HG02938 (cell line): ENCODE measurements around the gene GLYATL3.
A peak's percentile ranks its signal among the peaks of the same experiment; 100 is the strongest.

ENCODE experiments used
- ATAC-seq: cut with Tn5 transposase; IDR thresholded peaks from one replicate; pipeline ENCODE4 v1.9.1; 2021; ENCODE audit warnings: mild to moderate bottlenecking, moderate library complexity; ENCODE audit not compliant: unreplicated experiment

Gene GLYATL3

DNA sequence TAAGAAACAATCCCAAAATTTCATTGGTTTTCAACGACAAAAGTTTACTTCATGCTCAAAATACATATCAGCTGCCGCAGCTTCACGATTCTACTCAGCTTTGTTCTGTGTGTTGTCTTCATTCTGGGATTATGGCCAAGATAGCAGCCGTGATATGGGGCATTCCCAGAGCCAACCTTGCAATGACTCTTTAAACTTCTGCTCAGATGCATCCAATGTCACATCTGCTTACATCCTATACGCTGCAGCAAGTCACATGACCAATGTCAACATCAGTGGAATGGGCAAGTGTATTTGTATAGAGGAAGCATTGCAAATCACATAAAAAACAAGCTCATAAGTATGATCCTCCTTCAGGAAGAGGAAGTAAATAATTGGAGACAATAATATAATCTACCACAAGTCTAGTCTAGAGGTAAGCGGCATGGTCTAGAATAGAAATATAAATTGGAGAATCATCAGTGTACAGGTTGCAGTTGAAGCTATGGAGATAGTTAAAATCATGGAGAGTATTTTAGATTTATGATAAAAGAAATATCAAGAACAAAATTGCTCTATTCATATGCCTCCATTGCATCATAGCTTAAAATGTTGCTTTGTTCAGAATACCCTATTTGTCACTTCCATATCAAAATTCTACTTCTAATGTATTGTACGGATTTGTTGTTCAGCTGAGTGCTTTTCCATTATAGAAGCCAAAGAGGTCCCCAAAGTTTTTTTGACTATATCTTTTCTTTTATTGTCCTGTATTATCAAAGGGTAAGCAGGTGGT is 43.5 kb downstream of the GLYATL3 start:
- no peak for ATAC-seq

DNA sequence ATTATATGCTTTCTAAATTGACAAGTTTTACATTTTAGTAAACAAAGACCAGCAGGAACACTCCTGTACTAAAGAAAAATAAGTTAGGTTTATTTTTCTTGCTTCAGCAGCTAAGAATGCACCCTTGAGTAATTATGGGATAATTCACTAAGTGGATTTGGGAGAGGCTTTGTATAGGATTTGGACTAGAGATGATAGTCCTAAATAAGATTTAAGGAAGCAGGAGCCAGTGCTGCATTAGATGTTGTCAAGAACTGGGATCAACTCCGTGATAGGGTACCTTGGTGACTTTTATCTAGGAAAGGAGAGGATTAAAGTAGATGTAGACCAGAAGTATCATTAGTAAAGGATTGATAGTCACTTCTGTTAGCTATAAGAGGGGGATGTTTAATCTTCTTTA is 46.6 kb downstream of the GLYATL3 start:
- ATAC-seq = no peak

DNA sequence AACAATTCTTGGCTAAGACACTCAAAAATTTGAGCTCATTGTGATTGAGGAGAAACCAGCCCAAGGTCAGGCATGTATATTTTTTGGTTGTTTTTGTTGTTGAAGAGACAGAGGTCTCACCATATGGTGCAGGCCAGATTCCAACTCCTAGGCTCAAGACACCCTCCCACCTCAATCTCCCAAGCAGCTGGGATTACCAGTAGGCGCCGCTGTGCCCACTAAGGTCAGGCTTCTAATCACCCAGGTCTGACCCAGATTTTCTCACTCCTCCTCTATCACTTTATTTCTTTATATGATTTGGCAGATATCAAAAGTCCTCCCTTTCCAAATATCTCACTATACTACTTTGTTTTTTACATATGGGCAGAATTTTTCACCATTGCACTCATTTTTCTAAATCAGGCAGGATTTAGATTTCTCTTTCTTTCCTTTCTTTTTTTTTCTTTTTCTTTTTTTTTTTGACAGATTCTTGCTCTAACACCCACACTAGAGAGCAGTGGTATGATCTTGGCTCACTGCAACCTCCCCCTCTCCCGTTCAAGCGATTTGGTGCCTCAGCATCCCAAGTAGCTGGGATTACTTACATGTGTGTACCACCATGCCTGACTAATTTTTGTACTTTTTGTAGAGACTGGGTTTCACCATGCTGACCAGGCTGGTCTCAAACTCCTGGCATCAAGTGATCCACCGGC is 49.0 kb downstream of the GLYATL3 start:
- ATAC-seq = no peak

DNA sequence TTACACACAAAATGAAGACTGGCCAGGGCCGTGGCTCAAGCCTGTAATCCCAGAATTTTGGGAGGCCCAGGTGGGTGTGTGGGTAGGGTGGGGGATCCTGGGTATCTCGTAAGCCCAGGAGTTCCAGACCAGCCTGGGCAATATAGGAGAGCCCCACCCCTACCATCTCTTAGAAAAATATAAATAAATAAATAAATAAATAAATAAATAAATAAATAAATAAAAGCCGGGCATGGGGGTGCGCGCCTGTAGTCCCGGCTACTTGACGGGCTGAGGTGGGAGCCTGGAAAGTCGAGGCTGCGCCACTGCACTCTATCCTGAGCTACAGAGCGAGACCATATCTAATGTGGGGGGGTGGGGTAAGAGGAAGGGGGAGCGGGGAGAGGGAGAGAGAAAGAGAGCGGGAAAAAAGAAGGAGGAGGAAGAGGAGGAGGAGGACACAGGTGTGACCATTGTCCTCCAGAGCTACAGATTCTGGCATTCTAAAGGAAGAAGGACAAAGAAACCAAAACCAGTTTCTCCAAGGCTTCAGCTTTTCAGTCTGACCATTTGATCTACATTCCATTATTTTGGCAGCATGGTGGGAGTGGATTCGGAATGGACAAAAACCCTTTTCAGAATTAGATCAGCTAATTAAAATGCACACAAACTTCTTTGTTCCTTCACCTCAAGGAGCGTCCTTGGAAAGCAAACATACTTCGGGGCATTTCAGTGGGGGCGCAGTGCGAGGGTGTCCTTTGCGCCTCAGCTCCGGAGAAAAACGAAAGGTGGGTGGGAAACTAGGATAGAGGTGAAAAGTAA is 50.2 kb downstream of the GLYATL3 start:
- ATAC-seq = no peak

DNA sequence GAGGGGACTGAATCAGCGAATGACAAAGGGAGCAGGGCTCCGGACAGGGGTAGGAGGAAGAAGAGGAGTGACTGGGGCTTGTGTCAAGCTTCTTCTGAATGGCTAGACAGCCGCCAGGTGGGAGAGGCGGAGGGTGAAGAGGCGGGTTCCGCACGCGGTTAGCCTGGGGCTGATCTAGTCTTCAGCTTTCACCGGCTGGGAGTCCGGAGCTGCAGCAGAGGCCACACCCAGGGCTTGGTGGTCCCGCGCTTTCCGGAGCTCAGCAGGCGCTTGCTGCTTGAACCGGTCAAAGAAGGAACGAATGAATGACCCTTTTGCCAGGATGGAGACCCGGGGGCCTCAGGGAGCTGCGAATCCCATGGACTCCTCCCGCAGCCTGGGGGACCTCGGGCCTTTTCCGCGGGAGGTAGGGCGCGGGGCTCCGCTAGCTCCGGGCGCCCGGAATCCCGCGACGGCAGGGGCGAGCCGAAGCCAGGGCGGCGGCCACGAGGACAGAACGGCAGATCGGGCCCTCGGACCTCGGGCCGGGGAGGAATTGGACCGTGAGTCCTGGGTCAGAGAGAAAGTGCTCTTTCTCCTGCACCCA is 50.9 kb downstream of the GLYATL3 start, which contains the start of gene C6orf141:
TSS of gene C6orf141 (plus strand) at position 177 of the 586 bp plus-strand sequence. CDS start at position 302, 125 bp downstream.
- ATAC-seq = peak; percentile 69

DNA sequence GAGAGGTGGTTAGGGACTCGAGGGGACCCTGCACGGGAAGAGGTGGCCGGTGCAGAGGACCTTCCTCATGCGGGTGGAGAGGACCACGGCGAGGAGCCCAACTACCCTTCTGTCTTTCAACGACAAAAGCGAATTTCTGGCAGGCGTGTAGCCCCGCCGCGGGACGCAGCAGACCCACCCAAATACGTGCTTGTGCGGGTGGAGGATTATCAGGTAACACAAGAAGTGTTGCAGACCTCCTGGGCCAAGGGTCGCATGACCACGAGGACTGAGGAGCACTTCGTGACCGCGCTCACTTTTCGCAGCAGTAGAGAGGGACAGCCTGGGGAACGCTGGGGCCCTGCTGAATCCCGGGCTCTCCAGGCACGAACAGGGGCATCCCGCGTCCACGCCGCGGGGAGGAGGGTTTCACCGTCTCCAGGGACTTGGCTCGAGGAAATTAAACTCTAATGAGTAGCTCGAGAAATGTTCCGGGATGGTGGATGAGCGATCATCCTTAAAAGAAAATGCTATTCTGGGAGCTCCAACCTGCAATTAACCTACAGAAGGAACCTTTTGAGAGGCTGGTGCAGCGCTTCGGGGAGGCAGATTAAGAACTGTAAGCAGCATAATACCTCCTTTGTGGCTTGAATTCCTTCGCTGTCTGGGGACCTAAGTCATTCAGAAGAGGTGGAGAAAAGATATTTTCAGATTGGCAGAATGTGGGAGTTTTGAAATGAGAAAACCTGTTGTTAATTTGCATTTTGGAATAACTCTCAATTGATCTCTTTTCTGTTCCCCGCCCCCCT is 51.5 kb downstream of the GLYATL3 start:
- peak; percentile 31 for ATAC-seq

DNA sequence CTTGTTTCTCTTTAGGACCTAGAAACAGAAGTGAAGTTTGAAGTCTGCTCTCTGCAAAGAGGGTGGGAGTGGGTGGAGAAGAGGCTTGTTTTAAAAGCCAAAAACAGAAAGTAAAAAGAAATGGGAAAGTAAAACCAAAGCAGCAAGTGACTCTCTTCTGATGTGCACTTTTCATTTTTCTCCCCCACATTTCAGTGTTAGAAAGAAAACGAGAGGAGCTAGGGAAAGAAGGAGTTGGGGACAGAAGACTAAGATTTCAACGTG is 52.1 kb downstream of the GLYATL3 start:
- peak; percentile 38 for ATAC-seq

DNA sequence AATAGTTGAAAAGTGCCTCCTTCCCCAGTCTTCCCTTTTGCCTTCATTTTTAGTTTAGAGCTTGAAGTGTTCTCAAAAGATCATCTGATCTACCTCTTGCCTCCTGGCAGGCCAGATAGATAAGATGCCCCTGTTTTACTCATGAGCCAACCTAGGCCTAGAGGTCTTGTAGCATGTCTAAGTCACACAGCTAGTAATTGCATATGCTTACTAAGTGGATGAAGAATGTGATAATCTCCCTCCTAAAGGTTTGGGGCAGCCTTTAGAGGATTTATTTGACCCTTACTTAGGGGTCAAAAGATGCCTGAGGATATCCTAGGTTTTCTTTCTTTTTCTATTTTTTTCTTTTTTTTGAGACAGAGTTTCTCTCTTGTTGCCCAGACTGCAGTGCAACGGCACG is 52.9 kb downstream of the GLYATL3 start:
- ATAC-seq = no peak

DNA sequence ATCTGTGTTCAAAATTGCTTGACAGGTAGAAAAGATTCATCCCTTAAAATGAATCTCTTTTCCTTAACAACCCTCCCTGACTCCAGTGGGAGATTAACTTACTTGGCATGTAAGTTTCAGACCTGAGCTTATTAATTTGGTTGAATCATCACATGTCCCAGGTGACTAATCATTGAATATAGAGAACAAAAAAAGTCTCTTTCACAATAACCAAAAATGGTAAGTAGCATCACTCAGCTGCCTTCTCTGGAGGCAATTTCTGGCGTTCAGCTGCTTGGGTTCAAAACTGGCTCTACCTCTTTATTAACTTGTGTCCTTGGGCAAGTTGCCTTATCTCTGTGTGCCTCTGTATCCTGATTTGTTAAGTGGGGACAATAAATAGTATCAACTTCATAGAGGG is 53.7 kb downstream of the GLYATL3 start:
- ATAC-seq = no peak

DNA sequence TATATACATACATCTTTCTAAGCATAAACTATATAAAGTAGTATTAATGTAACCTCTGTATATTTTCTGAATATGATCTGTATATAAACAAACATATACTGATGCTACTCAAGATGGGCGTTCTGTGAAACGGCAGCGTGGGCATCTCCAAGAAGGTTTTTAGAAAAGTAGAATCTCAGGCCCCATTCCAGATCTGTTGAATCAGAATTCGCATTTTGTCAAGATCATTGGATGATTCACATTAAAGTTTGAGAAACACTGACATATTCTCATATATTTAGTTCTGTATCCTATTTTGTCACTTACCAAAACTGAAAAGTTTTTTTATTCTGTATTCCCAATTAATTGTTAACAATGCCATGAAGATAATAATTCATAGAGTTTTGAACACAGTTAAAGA is 56.2 kb downstream of the GLYATL3 start:
- ATAC-seq = no peak

DNA sequence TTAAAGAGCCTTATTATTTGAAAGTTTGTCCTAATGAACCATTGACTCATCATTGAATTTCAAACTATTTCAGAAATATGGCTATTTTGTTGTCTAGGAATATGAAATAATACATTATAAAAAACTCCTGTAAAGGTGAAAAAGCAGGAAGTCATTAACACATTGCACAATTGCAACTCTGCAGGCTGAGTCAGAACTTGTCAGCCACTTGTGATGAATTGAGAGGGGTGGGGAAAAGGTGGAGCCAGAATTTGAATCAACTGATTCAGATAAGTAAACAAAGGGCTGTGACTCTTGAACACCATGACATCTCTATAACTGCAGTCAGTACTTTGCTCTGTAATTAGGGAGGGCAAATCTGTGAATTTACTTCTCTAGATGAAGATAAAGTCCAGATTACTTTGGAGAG is 56.7 kb downstream of the GLYATL3 start:
- ATAC-seq = no peak

DNA sequence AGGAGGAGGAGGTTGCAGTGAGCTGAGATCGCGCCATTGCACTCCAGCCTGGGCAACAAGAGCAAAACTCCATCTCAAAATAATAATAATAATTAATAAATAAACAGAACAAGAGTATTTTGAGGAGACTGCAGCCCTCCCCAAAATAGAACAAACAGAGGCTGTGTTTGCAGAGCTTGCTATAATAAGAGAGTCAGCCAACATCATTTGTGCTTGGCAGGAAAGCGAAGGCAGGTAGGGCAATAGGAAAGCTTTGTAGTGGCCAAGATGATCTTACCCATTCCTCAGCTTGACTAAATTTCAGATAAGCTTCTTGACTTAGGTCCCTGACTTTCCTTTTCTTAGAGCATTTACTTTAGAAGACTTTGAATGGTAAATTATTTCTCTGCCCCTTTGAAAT is 57.5 kb downstream of the GLYATL3 start:
- ATAC-seq = no peak

DNA sequence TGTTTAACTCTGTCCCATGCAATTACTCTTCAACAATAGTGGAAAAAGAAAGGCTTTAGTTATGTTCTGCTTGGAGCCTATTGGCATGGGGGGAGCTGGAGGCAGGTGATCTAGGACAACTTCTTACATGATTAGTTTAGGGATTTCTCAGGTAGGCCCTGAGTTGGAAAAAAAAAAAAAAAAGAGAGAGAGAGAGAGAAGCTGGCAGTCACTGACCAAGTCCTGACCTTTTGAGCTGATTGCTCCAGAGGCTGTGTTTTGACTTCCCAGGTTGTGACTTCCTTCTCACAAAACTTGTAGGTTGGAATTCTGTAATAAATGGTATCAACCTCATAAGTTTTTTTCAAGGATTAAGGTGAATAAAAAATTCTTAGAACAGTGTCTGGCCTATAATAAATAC is 58.5 kb downstream of the GLYATL3 start:
- no peak for ATAC-seq

DNA sequence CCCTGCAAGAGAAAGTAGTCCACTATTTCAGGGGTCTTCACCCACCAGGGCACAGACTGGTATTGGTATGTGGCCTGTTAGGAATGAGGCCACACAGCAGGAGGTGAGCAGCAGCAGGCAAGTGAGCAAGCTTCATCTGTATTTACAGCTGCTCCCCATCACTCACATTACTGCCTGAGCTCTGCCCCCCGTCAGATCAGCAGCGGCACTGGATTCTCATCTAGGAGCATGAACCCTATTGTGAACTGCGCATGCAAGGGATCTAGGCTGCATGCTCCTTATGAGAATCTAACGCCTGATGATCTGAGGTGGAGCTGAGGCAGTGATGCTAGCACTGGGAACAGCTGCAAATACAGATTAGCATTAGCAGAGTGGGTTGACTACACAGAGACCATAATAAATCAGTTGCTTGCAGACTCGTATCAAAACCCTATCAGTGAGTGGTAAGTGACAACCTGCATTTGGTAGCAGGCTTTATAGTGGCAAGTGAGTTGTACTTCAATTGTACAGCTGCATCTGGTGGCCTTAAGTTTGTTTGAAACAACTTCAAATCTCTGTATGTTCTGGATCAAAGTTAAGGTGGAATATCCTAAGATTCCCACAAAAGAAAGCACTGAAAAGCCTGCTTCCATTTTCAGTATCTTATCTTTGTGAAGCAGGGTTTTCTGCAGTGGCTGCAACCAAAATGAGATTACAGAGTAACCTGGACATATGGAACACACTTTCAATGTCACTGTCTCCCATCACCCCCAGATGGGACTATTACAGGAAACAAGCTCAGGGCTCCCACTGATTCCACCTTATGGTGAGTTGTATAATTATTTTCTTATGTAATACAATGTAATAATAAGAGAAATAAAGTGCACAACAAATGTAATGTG is 63.5 kb downstream of the GLYATL3 start:
- no peak for ATAC-seq

DNA sequence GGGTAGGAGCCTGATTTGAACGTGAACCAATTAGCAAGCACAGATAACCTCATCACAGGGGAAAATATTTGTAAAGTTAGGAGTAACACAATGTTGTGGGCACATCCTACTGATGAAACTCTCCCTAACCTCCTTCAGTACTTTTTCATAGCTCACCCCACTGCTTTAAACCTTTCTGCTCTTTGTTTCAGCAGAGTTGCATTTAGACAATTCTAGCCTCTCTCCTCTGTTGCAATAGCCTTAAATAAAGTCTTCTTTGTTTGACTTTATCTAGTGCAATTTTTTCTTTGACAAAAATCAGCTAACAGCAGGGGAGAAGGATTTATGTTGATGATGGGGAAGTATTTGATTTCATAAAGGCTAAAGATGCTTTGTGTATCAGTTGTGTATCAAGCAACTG is 64.8 kb downstream of the GLYATL3 start:
- no peak for ATAC-seq

DNA sequence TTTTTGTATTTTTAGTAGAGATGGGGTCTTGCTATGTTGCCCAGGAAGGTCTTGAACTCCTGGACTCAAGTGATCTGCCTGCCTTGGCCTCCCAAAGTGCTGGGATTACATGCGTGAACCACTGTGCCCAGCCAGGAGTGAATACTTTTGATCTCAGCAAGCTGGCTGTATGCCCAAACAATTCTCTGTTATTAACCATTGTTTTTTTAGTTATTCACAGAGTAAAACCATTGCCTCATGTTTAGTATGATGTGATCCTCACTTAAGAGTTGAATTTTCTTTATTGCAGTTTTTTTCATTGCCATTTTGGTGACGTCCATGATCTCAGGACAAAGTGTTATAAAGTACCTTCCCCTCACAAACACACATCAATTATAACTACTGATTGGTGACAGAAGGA is 65.5 kb downstream of the GLYATL3 start:
- ATAC-seq = no peak

DNA sequence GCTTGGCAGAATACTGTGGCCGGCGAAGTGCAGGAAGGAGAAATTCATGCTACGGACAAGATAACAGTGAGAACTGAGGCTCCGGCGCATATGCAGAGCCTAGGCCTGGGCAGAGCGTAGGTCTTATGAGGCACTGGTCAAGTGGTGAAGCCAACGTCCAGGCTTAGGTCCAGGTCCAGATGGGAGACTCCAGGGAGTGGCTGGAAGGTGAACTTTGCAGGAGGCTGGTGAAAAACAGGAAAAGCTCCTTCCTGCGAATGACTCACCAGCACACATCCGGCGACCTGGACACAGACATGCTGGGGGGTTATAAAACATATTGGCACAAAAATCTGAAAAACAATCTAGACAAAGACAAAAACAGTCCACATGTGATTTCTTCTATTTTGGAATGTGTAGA is 66.1 kb downstream of the GLYATL3 start:
- ATAC-seq = no peak

DNA sequence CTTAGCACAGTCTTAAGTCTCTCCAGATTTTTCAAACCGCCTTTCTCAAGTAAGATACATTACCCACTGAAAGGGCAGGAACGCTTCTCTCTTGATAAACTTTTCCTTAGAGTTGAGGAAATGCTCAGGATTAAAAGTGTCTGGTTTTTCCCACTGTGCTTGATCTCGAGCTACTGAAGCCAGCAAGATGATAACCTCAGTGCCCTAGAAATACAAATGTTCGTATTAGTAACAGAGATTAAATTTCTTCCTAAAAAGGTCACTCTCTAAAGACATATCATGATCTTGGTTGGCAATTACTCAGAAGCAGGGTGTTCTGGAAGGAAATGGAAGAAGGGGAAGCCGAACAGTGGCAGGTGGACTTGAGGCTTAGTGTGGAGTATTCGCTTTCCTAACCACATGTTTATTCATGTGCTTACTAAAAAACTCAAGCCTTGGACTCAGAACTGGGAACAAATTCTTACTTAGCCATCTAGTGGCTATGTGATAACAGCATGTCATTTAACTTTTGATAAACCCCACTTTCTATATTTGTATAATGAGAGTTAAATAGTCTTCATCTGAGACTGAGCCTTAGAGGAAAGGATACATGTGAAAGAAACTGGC is 70.9 kb downstream of the GLYATL3 start:
- ATAC-seq = no peak

DNA sequence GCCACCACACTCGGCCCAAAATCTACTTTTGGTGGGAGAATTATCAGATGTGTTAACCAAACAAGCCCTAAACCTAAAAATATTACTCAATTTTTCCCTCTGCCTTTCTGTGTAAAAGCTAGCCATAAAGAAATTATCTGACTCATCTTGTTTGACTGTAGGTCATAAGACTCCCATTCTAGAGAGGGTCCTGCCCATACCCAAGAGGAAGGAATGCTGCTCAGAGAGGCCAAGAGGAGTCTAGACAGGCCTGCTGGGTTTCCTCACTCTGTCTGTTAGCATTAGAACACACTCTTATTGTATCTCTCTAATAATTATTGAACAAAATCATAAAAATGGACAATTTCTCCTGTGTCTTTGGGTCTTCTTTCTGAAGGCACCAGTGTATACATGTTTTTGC is 76.9 kb downstream of the GLYATL3 start:
- no peak for ATAC-seq
